SKM-1 treated with dmso at 0.1 percent for 144 hours (cell line): Measurements from ENCODE around the gene BRAT1.

Experiments used
- DNase-seq: peaks from one replicate; lab custom pipeline; 2025; ENCODE audit not compliant: unreplicated experiment; lab: John Stamatoyannopoulos, UW

Gene BRAT1

DNA sequence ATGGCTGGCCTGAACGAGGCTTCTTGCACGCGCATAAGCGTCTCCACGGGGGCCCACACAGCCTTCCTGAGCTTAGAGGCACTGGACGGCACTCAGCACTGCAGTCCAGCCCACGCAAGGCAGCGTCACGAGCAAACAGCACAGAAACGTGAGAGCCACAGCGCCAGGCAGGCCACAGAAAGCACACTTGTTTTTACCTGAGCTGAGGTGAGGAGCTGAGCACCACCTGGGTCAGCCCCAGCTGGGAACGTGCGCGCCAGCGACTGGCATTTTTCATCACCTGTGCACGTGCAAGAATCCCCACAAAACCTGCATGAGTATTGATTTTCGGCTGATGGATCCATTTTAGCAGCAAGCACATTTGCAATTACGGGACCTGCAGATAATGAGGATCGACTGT, 30.1 kb upstream of the BRAT1 start:
- DNase-seq: no peak

DNA sequence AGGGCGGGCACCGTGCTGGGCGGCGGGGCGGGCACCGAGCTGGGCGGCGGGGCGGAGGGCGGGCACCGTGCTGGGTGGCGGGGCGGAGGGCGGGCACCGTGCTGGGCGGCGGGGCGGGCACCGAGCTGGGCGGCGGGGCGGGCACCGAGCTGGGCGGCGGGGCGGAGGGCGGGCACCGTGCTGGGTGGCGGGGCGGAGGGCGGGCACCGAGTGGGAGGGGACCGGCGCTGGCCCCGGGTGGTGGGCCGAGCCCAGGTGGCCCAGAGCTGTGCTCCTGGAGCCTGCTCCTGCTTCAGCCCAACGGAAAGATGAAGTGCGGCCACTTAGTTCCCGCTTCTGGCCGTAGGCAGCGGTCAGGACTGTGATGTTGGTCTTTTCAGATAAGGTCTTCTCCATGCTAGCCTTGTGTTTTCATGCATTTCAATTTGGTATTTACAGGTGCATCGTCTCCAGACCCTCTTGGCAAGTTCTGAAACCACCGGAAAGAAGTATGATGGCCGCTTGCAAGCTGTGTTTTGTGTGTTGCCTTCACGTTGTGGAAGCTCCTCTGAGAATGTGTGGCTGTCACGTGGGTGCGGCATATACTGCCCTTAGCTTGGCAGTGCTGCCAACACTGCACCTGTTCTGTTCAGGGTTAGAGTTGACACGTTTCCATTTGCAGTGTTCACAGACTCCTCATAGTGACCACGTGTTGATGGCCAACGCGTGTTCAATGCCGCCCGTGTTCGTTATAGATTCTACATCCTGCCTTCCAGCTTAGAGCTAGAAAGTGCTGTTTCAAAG, 28.7 kb upstream of the BRAT1 start:
- DNase-seq: no peak

DNA sequence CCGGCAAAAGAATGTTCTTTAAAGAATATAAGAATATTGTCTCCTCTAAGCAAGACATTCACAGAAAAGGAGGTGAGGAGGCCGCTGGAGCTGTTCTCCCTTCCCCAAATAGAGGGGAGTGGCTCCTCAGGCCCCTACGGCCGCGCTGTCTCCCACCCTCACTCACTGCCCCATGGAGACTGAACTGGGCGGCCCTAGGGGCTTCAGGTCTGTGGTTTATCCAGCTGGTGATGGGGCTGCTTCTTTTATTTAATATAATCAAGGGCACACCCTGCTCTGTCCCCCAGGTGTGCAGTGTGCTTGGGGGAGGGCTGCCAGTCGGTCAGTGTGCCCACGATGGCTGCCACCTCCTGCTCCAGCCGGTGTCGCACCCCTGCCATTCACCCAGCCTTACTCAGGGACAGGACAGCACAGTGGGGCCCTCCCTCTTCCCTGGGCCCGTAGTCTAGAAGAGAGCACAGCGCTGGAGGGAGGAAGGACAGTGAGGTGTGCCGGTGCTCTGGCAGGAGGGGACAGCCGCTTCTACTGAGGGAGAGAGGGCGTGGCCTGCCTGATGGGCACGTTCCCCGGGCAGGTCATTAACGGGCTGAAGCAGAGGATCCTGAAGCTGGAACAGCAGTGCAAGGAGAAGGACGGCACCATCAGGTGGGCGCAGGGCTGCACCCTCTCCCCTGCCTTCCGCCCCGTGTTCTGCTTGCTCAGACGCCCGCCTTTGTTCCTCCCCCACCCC, 26.8 kb upstream of the BRAT1 start:
- no peak for DNase-seq

DNA sequence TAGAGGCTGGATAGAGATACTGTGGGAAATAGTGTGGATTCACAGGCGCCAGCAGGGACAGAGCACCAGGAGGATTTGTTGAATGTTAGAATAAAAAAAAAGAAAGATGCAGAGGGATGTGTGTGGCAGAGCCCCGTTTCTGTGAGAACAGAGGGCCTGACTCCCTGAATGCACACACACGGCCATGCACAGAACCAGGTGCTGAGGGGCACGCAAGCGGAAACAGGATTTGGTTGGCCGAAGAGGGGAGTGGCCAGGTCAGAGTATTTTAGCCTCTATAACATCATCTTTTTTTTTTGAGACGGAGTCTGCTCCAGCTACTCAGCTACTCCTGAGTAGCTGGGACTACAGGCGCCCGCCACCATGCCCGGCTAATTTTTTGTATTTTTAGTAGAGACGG, 25.3 kb upstream of the BRAT1 start:
- DNase-seq: no peak

DNA sequence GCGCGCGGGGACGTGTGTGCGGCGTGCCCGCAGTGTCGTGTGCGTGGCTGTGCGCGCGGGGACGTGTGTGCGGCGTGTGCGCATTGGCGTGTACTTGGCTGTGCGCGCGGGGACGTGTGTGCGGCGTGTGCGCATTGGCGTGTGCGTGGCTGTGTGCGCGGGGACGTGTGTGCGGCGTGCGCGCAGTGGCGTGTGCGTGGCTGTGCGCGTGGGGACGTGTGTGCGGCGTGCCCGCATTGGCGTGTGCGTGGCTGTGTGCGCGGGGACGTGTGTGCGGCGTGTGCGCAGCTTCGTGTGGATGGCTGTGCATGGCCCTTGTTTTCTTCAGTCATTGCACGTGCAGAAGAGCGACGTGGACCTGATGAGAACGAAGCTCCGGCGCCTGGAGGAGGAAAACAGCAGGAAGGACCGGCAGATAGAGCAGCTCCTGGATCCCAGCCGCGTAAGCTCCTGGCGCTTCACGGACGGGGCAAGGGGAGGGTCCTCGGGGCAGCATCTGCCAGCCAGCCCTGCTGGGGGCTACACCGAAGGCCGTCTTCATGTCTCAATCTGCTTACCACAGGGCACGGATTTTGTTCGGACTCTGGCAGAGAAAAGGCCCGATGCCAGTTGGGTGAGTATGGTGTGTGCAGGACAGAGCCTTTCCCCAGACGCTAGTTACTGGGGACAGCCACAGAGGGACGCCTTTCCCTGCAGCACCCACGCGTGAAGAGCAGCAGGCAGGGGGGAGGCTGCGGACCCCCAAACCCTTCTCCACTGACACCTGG, 22.8 kb upstream of the BRAT1 start:
- no peak for DNase-seq

DNA sequence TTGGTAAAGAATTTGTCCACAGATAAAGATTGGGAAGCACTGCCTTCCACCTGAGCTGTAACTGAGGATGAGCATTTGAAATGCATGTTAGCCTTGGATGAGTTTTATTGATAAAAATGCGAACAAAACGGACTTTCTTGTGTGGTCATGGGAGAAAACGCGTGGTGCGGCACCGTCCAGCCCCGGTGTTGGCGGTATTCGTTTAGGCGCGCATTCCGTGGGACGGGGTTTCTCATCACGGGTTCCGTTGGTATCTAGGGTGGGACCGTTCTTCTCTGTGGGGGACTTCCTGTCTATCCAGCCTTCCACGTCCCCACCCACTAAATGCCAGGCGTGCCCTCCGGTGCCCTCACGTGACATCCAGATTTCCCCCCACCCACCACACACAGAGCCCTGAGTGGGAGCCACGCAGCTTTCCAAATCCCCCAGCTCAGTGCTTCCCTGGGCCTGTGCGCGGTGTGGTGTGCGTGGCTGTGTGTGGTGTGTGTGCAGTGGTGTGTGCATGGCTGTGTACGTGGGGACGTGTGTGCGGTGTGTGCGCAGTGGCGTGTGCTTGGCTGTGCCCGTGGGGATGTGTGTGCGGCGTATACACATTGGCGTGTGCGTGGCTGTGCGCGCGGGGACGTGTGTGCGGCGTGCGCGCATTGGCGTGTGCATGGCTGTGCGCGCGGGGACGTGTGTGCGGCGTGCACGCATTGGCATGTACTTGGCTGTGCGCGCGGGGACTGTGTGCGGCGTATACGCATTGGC, 21.6 kb upstream of the BRAT1 start:
- DNase-seq: no peak

DNA sequence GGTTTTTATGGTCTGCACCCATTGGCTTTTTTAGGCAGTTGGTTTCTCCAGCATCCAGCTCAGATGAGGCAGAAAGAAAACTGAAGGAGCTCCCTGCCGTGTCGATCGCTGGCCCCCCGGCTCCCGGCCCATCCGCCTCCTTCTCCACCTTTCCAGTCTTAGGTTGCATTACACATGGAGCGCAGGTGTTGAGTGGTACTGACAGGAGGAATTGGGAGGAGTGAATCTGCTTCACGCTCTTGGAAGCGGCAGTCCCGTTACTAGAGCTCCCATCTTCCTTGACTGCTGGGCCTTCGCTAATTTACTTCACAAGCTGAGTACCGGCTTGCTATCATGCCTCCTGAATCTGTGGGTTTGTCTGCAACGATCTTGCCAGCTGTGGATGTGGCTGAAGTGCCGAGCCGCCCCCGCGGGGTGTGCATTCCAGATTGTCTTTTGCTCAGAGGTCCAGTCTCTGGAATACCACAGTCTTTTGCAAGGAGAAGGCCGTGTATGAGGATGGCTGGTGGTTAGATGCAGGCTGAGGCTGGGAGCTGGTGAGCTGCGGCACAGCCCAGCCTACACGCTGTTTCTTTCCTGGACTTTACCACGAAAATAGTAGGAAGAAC, 20.5 kb upstream of the BRAT1 start:
- no peak for DNase-seq

DNA sequence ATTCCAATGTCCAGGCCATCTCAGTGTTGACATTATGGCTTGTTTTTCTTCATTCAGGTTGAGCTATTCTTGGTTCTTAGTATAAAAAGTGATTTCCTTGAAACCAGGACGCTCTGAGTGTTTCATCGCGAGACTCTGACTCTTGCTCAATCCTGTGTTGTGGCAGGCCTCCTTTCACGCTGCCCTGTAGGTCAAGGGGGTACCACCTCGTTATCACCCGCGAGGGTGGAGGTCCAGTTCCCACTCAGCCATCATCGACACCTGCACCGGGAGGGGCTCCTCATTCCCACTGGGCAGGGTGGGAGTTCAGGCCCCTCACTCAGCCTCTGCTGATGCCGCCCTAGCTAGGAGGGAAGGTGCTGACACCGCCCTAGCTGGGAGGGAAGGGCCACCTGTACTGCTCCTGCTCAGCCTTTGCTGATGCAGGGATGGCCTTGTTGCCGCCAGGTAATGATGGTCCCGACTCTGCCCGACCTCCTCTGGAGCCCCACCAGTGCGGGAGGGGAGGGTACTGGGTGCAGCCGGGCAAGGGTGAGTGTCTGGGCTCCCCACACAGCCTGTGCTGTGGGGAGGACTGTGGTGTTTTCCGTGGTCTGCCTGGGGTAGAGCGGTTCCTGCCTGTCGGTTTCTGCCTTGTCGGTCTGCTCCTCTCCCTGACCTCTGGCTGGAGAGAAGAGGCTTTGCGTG, 19.9 kb upstream of the BRAT1 start:
- DNase-seq: no peak

DNA sequence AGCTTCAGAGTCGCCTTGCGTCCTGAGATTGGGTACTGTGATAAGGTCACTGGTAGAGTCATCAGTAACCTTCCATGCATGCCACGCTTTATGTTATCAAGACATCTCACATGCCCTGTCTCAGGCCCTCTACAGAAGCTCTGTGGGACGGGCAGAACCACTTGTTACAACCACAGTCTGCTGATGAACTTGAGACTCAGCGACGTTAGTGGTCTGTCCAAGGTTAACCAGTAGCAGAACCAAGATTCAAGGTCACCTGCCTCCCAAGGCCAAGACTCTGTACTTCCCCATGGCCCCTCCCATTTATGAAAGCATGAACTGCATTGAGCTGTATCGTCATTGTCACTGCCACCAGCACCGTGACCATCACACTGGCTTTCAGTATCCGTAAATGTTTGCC, 18.4 kb upstream of the BRAT1 start:
- no peak for DNase-seq

DNA sequence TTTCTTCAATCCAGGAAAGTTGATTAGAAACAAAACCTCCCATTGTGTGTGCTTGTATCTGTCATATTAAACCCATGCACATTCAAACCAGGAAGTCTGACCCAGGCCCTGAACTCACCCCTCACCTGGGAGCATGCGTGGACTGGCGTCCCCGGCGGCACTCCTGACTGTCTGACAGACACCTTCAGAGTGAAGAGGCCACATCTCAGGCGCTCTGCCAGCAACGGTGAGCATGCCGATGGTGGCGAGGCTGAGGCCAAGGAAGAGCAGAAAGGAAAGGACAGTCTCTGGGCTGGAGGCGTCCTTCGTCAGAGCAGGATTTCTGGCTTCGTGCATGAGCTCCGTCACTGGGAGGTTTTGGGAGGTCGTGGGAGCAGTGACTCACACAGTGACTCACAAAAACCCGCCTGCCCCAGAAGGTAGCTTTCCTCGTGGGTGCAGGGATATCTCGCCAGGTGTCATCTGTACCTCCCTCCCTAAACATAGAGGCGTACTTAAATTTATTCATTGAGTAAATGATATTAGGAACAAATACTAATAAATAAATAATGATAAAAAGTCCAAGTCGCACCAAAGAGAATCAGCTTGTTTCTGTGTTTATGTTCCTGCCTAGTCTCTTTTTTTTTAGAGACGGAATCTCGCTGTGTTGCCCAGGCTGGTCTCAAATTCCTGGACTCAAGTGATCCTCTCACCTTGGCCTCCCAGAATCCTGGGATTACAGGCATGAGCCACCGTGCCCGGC, 16.9 kb upstream of the BRAT1 start:
- no peak for DNase-seq

DNA sequence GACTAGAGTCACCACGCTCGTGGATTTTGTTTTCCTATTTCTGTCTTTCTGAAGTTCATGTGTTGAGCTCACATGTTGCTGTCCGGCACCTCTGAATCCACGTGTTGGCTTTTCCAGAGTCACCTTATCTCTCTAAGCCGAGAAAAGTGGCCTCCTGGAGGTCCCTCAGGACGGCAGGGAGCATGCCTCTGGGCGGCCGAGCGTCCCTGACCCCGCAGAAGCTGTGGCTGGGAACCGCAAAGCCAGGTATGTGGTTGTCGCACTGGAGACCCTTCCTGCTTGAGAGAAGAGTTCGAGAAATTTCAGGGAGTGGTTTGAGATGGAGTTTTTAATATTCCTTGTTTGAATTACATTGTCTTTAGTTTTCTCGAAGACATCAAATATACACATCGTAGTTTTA, 16.1 kb upstream of the BRAT1 start:
- DNase-seq: no peak

DNA sequence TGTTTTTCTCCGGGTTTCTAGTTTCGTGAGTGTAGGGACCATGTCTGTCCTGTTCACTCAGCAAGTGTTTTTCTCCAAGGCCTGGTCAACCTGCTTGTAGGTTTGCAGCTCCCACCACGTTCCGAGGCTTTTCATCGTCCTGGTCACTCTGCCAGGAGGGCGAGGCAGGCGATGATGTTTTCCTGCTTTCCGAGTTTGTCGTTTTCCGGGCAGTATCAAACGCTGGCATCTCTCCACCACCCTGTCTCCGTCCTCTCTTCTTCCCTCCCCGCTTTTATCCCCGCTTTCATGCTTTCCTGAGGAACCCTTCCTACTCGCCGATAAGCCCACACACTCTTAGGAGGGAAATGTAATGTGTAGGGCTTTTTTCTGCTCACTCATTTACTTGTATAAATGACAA, 14.7 kb upstream of the BRAT1 start:
- DNase-seq: no peak

DNA sequence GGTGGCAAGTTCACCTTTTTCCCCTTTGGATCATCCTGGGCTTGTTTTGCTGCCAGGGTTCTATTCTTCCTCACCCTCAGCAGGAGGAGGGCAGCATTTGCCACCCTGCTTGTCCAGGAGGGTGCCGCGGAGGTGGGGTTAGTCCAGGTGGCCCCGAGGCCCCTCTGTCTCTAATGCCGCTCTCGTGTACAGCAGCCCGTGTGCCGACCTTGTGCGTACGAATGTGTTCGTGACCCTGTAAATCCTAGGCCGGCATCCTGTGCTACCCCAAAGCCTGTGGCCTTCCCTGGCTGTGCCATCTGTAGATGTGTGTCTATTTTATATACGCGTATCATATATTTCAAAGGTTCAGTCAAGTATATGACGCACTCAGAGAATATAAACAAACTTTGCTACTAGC, 14.1 kb upstream of the BRAT1 start:
- no peak for DNase-seq

DNA sequence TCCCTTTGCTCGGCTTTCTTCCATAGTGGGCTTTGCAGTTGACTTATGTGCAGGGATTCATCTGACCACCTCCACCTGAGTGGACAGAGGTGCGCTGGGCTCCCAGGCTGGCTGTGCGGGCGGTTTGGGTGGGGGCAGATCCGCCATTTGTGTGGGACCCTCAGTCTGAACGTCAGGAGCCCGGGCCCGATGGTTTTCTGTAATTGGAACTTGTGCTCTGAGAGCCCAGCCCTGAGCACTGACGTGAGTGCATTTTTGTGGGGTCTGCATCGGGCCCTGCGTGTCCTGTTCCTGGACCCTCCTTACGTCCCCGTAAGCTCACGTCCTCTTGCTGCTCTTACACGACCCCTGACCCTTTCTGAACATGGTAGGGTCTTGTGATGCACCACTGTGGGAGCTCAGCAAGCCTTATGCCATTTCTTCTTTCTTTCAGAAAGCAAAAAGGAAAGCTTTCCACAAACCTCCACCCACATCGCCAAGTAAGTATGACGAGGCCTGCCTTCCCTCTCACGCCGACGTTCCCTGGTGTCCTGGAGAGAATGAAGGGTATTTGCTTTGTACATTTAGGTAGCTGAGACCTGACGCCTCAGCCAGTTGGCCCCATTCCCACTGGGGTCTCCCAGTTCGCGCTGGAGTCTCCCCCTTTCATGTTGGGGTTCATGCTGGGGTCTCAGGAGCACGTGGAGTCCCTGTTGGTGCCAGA, 13.3 kb upstream of the BRAT1 start:
- no peak for DNase-seq

DNA sequence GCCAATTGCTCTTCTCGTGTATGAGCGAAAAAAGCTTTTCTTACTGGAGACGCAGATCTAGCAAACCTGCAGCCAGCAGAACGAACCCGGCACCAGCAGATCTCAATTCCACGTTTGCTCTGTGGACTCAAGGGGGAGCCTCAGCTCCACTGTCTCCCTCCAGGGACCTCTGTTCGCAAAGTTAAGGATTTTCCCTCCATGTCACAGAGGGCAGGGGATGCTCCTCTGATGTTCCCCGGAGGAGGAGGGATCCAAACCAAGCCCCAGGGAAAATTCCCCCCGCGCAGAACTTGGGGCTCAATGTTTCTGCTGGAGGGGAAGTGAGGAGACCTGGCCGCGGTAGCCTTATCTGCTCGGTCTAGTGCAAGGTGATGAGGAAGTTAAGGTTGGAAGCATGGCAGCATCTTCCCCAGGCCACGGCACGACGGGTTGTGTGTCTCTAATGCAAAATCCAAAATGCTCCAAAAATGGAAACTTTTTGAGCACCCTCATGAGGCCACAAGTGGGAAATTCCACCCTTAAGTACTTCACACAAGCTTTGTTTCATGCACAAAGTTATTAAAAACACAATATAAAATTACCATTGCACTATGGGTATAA, 12.5 kb upstream of the BRAT1 start:
- no peak for DNase-seq

DNA sequence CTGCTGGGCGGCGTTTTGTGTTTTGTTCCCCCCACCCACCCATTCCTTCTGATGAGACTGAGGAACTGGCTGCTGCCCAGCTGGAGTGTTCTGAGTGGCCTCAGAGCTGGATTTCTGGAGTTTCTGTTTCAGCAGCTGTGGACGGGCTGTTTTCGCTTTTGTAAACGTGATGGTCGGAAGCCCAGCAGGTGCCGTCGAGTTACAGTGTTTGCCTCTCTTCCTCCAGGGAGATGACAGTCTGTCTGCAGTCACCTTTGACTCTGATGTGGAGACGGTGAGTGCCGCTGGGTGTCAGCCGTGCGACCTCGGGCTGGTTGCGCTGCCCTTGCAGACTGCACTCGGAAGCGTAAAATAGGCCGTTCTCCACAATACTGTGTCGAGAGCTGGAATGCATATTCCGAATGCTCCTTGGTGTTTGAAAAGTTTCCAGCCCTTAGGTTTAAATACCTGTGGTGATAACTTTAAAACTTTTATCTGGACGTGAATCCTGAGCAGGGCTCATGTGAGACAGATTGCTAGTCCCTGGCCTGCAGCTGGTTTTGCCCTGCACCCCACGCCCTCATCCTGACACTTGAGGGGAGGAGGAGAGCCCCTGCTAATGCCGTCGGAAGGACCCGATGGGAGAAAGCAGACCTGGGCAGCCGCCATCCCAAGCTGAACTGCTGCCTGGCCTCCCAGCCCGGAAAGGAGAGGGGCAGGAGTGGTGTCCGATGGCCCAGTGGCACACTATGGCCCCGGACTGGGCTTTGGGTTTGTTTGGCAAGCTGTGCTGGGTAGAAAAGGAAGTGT, 11.8 kb upstream of the BRAT1 start:
- no peak for DNase-seq

DNA sequence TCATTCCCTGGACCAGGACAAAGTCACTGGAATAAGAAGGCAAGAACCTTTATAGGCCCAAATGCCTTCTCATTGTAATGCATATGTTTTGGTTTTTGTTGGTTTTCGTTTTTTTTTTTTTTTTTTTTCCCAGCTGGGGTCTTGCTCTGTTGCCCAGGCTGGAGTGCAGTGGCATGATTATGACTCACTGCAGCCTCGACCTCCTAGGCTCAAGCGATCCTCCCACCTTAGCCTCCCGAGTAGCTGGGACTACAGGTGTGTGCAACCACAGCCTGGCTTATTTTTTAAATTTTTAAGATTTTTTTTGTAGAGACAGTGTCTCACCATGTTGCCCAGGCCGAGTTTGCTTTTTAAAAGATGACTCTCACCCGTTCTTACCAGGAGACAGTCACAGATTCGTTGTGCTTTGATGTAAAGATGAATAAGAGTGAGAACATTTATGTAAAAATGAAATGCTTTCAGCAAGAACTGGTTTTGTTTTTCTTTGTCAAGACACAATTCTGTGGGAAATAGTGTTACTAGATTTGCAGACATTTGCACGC, 11.1 kb upstream of the BRAT1 start:
- DNase-seq: no peak
